K562 treated with DMSO at 1 percent for 24 hours (cell line): ENCODE results near the gene AKR1C2. TPM values are rescaled to one million over a fixed set of nuclear protein-coding genes. Genes with fewer than 3 reads are reported as not detected.

Experiments used
- total RNA-seq: library from RNA; unstranded; fragments of 300-600 nt; gene quantifications from 2 replicates; pipeline ENCODE4 v1.2.3, GENCODE V29; 2022; ENCODE audit warnings: low read depth; ENCODE audit not compliant: insufficient read depth

The AKR1C2 gene
- 33.1 and 40.4 TPM in 2 replicates for total RNA-seq

GRCh38 chr10:5003127-5004029 is at the start of gene AKR1C2:
AKR1C2 (minus strand) TSS chr10:5003857; CDS start chr10:5003835, 22 bp downstream.

GRCh38 chr10:4962876-4963814 is 40.5 kb downstream of the AKR1C2 start, which contains the start of gene AKR1C1:
AKR1C1 (plus strand) TSS chr10:4963415; CDS start chr10:4963445, 30 bp downstream.

Other genes starting within 250 kb of the AKR1C2 start
- gene AKR1E2, start 177.7 kb downstream of the AKR1C2 start, total RNA-seq = 10.1 and 17.2 TPM in 2 replicates
- 55.7 and 64.2 TPM in 2 replicates for gene AKR1C1, start 40.4 kb downstream of the AKR1C2 start, total RNA-seq
- 10.5 and 11.6 TPM in 2 replicates for gene AKR1C3, start 90.6 kb upstream of the AKR1C2 start, total RNA-seq
- not detected in 2 replicates for gene AKR1C8, start 181.3 kb upstream of the AKR1C2 start, total RNA-seq
- gene AKR1C4, start 193.0 kb upstream of the AKR1C2 start, total RNA-seq = not detected in 2 replicates